A172 (cell line): ENCODE results near the gene CAPRIN2. TPM values are rescaled to one million over a fixed set of nuclear protein-coding genes. Genes with fewer than 3 reads are reported as not detected.
A peak's percentile ranks its signal among the peaks of the same experiment; 100 is the strongest.

Experiments
- DNase-seq: peaks from one replicate; pipeline ENCODE4 v3.0.0-alpha.2; 2015; ENCODE audit warnings: low spot score
- total RNA-seq: library from RNA; depleted of rRNA; stranded (reverse); fragments of >200 nt; shearing (Covaris generic); gene quantifications from 2 replicates; pipeline ENCODE4 v1.2.3, GENCODE V29; 2014

CAPRIN2 gene
- total RNA-seq, 1 experiment from 2014 or later, result 29.3 TPM

DNA sequence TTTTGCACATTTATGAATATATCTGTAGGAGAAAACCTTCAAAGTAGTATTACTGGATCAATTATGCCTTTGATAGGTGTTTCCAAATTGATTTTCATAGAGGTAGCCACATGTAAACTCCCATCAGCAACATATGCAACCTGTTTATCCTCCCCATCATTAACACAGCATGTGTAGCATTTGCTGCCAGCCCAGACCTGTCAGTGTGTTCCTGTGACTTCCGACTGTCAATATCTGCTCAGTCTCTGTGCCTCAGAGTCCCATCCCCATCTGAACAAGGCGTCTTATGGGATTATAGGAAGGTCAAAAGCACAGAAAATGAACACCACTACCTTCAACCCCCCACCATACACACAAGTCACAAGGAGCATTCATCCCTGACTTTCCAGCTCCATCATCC is 9.5 kb upstream of the CAPRIN2 start:
- DNase-seq, result no peak

DNA sequence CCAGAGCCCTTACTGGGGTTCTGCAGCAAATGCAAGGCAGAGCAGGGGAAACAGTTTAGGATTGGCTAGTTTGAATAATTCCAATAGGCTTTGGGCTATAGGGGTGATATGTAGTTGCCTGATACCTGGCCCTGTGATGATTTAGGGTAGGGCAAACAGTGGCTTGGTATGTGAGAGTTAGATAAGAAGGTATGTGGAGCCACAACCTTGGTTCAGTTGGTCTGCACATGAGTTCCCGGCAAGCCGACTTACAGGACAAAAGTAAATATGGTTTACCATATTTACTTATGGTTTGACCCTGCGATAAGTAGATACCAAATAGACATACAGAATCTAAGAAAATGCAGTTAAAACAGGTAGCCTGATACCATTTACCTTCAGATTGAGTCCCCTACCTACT is 8.3 kb upstream of the CAPRIN2 start:
- no peak for DNase-seq

DNA sequence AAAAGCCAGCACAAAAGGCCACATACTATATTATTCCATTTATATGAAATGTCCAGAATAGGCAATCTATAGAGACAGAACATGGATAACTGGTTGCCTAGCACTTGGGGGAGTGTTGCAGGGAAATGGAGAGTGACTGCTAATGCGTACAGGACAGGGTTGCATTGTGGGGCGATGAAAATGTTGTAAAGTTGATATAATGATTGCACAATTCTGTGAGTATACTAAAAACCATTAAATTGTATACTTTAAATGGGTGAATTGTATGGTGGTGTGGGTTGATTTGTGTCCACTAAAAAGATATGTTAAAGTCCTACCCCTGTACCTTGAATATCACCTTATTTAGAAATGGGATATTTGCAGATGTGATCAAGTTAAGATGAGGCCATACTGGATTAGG is 7.0 kb upstream of the CAPRIN2 start:
- no peak for DNase-seq

DNA sequence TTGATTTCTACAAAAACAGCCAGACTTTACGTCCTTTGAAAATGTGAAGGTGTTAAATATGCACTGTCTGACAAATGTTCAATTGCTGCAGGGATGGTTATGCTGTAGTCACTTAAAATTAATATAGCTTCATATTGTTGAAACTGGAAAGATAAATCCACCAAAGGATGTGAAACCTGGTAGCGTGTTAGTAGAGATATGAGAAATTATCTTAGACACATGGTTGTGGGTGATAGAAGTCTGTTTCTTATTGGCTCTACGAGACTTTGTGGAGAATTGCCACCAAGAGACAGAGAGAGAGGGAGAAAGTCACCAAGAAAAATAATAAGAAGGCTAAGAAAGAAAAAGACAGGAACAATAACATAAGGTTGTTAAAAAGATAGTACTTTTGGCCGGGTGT is 2.6 kb upstream of the CAPRIN2 start:
- DNase-seq, result no peak

DNA sequence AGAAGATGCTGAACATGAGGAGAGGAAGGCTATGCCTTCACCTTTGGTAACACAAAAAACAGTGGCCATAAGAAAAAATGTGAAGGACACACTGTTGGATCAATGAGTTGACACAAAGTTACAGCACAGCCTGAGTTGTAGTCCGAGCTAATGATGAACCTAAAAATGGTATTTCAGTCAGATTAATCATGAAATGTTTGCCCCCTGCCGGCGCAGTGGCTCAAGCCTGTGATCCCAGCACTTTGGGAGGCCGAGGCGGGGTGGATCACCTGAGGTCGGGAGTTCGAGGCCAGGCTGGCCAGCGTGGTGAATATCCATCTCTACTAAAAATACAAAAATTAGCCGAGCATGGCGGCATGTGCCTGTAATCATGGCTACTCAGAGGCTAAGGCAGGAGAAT is 1.3 kb upstream of the CAPRIN2 start:
- DNase-seq, result no peak

DNA sequence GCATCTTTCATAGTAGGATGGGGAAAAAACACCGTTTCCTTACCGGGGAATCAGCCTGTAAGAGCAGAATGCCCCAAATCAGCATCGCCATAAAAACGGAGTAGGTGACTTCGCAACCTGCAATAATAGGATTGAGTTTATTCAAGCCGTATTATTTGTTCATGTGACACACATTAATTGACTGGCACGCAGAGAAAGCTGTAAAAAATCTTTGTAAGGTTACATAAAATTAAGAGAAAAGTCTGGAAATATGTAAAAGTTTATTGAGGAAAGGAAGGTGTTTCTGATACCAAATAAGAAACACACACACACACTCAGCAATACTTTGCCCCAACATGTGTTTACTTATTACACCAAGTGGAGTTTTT is 628 bp upstream of the CAPRIN2 start:
- no peak for DNase-seq

DNA sequence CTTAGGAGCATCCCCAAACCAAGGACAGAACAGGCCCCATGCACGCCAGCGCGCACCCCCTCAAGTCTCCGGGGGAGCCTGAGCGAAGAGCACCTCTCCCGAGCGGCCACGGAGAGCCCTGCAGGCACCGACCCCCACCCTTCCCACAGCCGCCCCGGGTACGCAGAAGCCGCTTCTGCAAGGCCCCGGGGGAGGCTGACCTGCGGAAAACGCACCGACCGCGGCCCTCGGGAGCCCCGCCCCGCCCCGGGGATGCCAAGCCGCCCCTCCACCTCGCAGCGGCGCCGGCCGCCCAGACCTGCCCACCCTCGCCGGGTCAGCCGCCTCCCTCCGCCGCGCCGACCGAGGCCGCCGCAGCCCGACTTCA is 385 bp downstream of the CAPRIN2 start:
- no peak for DNase-seq

DNA sequence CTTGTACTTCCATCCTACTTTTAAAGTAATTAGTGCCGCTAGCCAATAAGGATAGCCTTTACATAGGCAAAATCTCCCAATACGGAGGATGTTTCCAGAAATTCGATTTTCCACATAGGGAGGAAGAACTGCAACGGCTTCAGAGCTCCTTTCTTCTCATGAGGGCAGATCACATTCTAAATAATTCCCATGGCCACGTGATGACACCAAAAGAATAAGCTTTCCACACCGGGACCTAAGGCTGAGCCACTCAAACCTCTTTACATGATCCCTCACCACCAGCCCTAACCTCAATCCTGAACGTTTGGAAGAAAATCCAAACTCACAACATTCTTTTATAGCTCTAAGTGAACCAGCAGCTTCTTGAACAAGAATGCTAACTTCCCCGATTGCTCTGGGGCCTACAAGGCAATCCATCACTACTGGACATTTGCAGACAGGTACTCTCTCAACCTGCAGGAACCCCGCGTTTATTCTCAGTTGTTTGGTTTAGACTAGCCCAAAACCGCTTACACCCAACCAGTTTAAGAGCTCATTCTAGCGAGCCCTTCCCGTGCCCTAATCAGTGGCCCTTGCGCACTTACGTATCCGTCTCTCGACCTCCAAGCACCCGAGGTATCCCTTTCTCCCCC is 884 bp downstream of the CAPRIN2 start:
- DNase-seq, result peak; percentile 23

DNA sequence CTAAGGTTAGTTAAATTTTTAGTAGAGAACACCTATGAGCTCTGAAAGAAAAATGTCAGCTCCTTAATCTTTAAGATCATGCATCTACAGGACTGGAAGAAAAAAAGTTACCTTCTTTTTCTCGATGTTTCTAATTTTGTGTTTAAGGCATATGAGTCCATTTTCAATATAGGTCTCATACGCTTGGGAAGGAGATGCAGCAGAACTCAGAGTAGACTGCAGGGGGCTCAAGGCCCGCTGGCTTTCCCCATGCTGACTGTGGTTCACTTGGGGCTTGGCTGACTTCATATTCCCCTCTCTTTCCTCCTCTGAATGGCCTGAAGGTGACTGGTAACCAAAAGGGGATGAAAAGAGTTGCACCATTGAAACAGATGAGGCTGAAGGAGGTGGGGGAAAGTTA is 1.5 kb downstream of the CAPRIN2 start:
- peak; percentile 41 for DNase-seq

DNA sequence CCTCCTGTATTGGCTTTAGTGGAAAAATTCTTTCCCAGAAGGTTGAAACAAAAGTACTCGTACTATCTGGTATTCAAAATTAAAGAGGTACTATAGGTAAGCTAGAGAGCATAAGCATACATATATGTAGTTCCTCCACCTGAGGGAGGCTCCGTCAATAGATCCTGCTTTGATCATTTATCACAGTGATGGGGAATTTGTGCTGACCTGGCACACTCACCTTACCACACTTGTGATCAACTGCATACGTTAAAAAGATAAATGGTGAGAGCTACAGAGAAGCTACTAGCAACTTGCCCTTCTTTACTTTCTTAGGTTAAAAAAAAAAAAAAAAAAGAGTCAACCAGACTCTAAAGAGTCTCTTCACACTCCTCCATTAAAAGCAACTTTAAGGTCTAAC is 2.5 kb downstream of the CAPRIN2 start:
- DNase-seq, result no peak

DNA sequence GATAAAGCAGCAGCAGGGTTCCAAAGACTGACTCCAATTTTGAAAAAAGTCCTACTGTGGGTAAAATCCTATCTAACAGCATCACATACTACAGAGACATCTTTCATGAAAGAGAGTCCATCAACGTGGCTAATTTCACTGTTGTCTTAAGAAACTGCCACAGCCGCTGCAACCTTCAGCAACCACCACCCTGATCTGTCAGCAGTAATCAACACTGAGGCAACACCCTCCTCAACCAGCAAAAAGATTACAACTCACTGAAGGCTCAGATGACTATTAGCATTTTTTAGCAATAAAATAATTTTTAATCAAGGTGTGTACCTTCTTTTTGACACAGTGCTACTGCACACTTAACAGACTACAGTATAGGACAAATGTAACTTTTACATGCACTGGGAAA is 6.6 kb downstream of the CAPRIN2 start:
- no peak for DNase-seq

DNA sequence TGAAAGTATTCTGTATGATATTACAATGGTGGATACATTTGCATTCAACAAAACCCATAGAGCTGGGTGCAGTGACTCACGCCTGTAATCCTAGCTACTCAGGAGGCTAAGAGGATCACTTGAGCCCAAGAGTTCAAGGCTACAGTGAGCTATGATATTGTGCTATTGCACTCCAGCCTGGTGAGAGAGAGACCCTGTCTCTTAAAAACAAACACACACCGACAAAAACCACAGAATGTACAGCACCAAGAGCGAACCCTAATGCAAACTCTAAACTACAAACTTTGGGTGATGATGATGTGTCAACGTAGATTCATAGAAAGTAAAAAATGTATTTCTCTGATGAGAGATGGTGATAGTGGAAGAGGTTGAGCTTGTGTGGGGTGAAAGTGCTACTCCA is 8.6 kb downstream of the CAPRIN2 start:
- no peak for DNase-seq

DNA sequence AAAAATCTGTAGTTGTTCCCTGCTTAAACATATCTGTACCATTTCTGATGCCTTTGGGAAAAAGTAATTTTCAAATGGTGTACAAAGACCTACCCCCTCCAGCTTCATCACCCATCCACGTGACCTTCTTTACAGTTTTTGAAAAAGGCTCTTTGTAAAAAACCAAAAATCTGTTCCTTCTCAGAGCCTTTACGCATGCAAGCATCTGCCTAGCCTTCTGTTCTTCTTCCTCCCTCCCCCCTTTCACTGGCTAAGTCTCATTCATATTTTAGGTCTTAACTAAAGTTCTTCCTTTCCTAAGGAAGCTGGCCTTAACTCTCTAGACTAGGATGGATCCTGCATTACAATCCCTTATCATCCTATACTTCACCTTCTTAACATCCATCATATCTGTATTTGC is 10.4 kb downstream of the CAPRIN2 start:
- DNase-seq, result no peak

DNA sequence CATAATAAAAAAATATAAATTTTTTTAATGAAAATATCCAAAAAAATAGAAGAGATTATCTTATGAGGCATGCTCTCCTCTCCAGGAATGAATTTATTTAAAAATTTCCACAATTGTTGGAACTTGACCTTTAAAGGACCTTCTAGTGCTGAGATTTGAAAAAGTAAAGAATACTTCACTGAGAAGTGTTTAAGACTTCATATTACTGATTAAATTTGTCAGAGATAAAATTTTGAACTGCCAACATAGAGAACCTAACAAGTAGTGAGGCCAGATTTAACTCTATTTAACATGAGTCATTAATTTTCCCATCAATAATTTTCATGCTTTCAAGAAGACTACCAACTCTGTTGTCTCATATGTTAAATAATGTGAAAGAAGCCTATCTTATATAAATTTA is 14.5 kb downstream of the CAPRIN2 start:
- DNase-seq, result no peak

DNA sequence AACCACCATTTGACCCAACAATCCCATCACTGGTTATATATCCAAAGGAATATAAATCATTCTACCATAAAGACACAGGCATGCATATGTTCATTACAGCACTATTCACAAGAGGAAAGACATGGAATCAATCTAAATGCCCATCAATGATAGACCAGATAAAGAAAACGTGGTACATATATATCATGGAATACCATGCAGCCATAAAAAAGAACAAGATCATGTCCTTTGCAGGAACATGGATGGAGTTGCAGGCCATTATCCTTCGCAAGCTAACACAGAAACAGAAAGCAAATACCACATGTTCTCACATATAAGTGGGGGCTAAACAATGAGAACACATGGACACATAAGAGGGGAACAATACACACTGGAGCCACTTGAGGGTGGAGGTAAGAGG is 15.7 kb downstream of the CAPRIN2 start:
- no peak for DNase-seq

DNA sequence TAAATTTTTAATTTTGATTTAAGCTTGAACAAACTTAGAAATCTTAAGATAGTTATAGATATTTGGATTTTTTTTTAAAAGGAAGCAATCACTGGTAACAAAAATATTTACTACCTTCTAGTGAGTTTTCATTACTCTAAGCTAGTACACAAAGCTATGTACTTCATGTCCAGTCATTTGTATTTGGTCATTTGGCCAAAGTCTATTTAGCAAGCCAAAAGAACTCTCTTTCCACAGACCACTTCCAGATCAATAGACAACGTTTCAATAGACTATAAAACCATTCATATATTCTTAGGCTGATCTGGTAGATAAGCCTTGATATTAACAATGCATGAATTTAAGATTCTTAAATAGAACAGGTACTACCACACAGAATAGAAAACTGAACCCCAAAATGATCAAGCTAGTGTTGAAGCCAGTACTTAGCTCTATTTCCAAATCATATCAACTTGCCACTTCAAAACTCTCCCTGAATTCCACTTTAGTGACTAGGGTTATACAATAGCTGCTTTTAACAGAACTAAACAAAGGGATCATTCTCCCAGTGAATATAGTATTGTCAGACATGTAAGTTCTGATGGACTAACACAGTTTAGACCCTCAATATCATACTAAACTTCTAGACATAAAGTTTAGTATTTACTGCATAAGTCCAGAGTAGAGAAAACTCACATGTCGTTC is 21.7 kb downstream of the CAPRIN2 start:
- DNase-seq, result no peak

DNA sequence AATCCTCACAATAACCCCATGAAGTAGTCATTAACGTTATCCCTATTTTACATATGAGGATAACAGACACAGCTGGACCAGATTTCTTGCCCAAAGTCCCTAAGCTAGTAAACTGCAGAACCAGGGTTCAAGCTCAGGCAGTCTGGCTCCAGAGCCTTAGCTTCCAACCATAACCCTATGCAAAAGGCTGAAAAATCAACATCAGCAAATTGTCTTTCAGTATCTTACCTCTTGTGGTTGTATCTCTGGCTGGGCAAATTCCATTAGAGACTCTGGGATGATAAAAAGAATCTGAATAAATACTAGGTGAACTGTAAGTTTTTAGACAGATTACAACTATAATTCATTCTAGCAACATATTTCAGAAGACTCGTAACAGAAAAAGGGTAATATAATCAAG is 24.7 kb downstream of the CAPRIN2 start:
- no peak for DNase-seq

DNA sequence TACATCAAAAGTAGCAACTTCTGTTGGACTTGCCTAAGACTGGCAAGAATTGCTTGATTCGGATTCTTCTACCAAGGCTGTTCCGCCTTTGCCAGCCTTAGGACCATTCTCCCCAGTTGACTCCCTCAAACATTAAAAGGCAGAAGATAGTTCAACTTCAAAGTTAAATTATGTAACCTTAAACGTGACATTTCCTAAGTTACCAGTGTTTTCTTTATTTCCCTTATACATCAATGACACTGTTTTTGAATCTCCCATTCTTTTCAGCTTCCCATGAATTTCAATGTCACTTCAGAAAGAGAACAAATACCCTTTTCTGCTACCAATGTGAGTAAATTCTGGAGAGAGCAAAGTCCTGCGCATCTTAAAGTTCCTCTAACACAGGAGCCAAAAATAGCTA is 25.2 kb downstream of the CAPRIN2 start:
- DNase-seq, result no peak

DNA sequence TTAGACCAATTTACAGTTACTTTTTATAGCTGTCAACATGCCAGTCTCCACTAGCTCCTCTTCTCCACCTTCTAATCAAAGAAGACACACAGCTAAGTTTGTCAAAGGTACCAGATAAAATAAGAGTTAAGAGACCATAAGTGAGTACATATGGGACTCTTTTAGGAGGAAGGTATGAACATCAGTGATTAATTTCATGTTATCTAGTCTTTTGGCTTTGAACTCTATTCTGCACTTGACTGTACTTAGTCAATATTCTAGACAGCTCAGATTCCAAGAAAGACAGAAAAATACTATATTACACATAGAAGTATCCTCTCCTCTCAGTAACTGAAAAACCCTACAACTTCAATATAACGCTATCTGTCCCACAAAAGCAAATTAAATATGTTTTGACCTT is 28.1 kb downstream of the CAPRIN2 start:
- no peak for DNase-seq

DNA sequence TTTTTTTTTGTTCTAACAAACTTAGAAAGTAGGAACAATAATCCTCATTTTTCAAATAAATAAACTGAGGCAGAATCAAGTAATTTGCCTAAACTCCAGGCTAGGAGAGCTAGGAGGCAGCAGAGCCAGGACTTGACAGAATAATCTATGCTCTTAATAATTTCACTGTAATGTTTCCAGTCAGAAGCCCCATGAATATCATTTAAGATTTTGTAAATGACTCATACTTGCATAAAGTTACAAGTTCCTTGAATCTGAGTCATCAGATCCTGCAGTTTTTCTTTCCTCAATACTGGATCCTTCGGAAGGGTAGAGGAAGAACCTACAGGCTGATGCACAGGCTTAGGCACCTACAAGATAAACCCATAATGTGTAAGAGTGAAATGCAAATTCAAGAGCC is 29.0 kb downstream of the CAPRIN2 start:
- peak; percentile 72 for DNase-seq

DNA sequence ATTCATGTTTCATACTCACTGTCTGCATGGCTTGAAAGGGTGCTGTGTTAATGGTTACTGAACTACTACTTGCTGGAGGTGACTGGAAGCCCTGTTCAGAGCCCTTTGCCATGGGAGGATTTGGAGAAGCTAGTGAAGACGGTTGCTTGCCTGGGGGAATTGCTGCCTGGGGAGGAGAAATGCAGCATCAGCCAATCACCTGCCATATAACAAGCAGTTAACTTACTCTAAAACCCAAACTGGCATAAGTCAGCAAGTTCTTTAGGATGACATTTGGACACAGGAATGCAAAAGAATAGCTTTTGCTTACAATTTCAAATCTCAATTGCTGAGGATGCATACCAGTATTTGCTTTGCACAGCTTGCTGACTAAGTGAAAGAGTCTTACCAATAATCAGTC is 35.7 kb downstream of the CAPRIN2 start:
- peak; percentile 71 for DNase-seq

DNA sequence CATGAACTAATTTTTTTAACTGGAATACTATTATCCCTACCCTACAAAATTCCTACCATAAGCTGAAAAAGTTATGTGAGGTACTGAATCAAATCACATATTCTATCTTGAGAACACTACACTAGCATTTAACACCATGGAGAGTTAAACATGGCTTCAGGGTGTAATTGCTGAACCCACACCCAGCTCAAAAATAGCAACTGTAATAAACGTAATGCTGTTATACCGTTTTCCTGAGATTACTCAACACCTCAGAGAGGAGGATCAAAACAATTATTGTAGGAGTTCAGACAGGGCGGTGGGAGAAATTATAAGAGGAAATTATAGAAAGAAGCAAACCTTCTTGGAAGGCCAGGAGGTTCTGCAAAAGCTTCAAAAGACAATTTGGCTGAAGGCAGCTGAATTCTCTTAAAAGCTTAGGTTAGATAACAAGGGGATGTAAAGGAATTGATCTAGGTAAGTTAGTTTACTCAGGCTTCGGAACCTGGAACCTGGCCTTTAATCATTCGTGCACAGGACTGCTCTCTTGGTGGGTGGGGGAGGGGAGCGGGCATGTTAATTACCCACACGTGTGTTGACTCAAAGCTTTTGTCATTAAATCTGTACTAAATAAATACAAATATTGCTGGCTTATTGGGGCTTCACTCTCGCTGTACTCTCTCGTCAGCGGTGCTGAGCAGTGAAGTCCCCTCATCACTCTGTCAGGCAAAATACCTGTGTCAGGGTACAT is 47.0 kb downstream of the CAPRIN2 start:
- DNase-seq, result no peak

DNA sequence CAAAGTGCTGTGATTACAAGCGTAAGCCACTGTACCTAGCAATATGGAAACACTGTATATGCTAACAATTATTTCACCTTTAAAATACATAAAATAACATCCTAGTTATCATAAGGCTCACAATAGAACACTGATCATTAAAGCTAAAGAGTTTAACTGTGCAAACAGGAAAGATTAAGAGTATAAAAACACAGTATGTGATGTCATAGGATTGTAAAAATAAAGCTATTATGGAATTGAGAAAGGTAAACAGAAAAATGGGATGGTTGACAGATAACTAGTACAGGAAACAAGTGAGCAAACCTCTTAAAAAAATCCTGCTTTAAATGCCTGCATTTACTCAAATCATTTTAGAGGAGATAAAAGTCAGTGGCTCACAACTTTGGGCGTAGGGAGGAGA is 48.3 kb downstream of the CAPRIN2 start:
- no peak for DNase-seq

DNA sequence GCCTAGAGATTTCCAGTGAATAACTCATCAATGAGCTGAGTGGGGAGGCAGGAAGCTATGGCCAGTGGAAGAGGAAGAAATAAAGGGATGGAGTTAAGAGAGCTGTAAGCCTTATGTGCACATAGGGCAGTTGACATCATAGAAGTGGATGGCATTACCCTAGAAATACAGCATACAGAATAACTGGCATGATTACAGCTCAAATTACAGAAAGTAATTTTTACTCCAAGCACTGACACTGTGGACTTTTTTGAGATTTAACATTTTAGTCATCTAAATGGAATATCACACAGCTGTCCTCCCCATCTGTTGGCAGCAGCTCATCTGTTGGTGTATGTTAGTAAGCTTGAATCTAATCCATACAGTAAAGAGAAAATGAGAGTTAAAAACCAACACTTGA is 53.7 kb downstream of the CAPRIN2 start:
- DNase-seq, result no peak
